OCI-LY1 (cell line): ENCODE measurements around the gene LRP5.
"Not testable (repeated sequence)": the region's sequence is repeated elsewhere in the genome, so short reads cannot be mapped to it uniquely, and the experiment has no call there.

Experiments used
- H2AFZ ChIP-seq: fragments of 200-600 bp; sonication (generic), shearing (Covaris generic); 2 replicates; pipeline ENCODE4 v1.6.0; 2014; ENCODE audit warnings: antibody characterized with exemption, mild to moderate bottlenecking, low read length
- H3F3A ChIP-seq: fragments of 200-600 bp; sonication (generic), shearing (Covaris generic); 2 replicates; pipeline ENCODE4 v1.6.0; 2014; ENCODE audit warnings: mild to moderate bottlenecking, antibody characterized with exemption, low read length, moderate library complexity; ENCODE audit not compliant: insufficient read depth
- H3K27ac ChIP-seq: fragments of 200-600 bp; sonication (generic); 2 replicates; pipeline ENCODE4 v1.5.1; 2014; ENCODE audit warnings: low read length, mixed run types, mild to moderate bottlenecking, low read depth; ENCODE audit not compliant: poor library complexity, severe bottlenecking
- H3K27me3 ChIP-seq: fragments of 200-600 bp; sonication (generic); 2 replicates; pipeline ENCODE4 v1.6.0; 2014; ENCODE audit warnings: antibody characterized with exemption, mild to moderate bottlenecking, low read length, moderate library complexity; ENCODE audit not compliant: insufficient read depth
- H3K36me3 ChIP-seq: fragments of 200-600 bp; sonication (generic); 2 replicates; pipeline ENCODE4 v1.6.1; 2014; ENCODE audit warnings: mild to moderate bottlenecking, antibody characterized with exemption, low read length, moderate library complexity, mixed read lengths; ENCODE audit not compliant: insufficient read depth
- H3K4me1 ChIP-seq: fragments of 200-600 bp; sonication (generic); 2 replicates; pipeline ENCODE4 v1.5.1; 2014; ENCODE audit warnings: mild to moderate bottlenecking, low read length, moderate library complexity; ENCODE audit not compliant: insufficient read depth, severe bottlenecking
- H3K4me2 ChIP-seq: fragments of 200-600 bp; sonication (generic), shearing (Covaris generic); 2 replicates; pipeline ENCODE4 v1.6.1; 2014; ENCODE audit warnings: low read length
- H3K4me3 ChIP-seq: fragments of 200-600 bp; sonication (generic); 2 replicates; pipeline ENCODE4 v1.5.1; 2014; ENCODE audit warnings: low read length, low read depth, mild to moderate bottlenecking, mixed read lengths; ENCODE audit not compliant: poor library complexity, severe bottlenecking
- H3K79me2 ChIP-seq: fragments of 200-600 bp; shearing (Covaris generic); 2 replicates; pipeline ENCODE4 v1.6.1; 2016; ENCODE audit warnings: mixed run types, low read length, mixed read lengths; ENCODE audit not compliant: insufficient read depth
- H3K9ac ChIP-seq: fragments of 200-600 bp; sonication (generic), shearing (Covaris generic); 2 replicates; pipeline ENCODE4 v1.6.1; 2014; ENCODE audit warnings: mild to moderate bottlenecking, low read length, mixed read lengths
- H3K9me2 ChIP-seq: fragments of 200-600 bp; sonication (generic), shearing (Covaris generic); 2 replicates; pipeline ENCODE4 v1.6.1; 2014; ENCODE audit warnings: low read depth, mild to moderate bottlenecking, low read length, mixed read lengths
- H3K9me3 ChIP-seq: fragments of 200-600 bp; shearing (Covaris generic); 2 replicates; pipeline ENCODE4 v1.6.1; 2014; ENCODE audit warnings: low read length, mixed read lengths
- H4K20me1 ChIP-seq: fragments of 200-600 bp; sonication (generic), shearing (Covaris generic); 2 replicates; pipeline ENCODE4 v1.6.0; 2016; ENCODE audit warnings: mild to moderate bottlenecking, low read length; ENCODE audit not compliant: insufficient read depth
- CTCF ChIP-seq: fragments of 200-600 bp; sonication (generic), shearing (Covaris generic); IDR thresholded peaks from 2 replicates; pipeline ENCODE4 v1.5.1; 2017; ENCODE audit warnings: mild to moderate bottlenecking, antibody characterized with exemption, low read length, moderate library complexity, mixed read lengths
- EZH2 ChIP-seq: fragments of 200-600 bp; sonication (generic), shearing (Covaris generic); IDR thresholded peaks from 2 replicates; pipeline ENCODE4 v1.8.0; 2017; ENCODE audit warnings: borderline replicate concordance, mixed run types, mild to moderate bottlenecking, antibody characterized with exemption, low read length, moderate library complexity, mixed read lengths

Gene LRP5

GRCh38 chr11:68471360-68472340, 159.3 kb downstream of the LRP5 start:
- Histone ChIP-seq H3K27ac (no peak overlapping the region), H3F3A (no peaks in the 10 kb centered on the region), H2AFZ (no peak overlapping the region), H3K4me3 (no peak overlapping the region), H3K4me2 (no peak overlapping the region), H3K9me2 (no peaks in the 10 kb centered on the region), H3K79me2 (peaks cover 85% of the 10 kb centered on the region), H3K36me3 (peaks cover 54% of the 10 kb centered on the region), H4K20me1 (peaks cover 5% of the 10 kb centered on the region; the same call in 1 of the 2 replicates), H3K4me1 (peaks cover 27% of the 10 kb centered on the region), H3K9ac (no peak overlapping the region), H3K27me3 (no peaks in the 10 kb centered on the region), H3K9me3 (peaks cover 10% of the 10 kb centered on the region; the same call in 1 of the 2 replicates)
- TF ChIP-seq CTCF (no peak), EZH2 (no peak)

GRCh38 chr11:68472778-68473177, 160.4 kb downstream of the LRP5 start:
- peaks cover 16% of the 10 kb centered on the region for H3K4me1 ChIP-seq

GRCh38 chr11:68473693-68474092, 161.3 kb downstream of the LRP5 start:
- Histone ChIP-seq H3K36me3 (peaks cover 64% of the 10 kb centered on the region), H3F3A (no peaks in the 10 kb centered on the region), H3K4me2 (no peak overlapping the region), H2AFZ (no peak overlapping the region), H3K9me2 (no peaks in the 10 kb centered on the region), H4K20me1 (peaks cover 5% of the 10 kb centered on the region; the same call in 1 of the 2 replicates), H3K4me3 (no peak overlapping the region), H3K4me1 (peaks cover 7% of the 10 kb centered on the region), H3K9me3 (peaks cover 13% of the 10 kb centered on the region; the same call in 1 of the 2 replicates), H3K27ac (no peak overlapping the region), H3K79me2 (peaks cover 86% of the 10 kb centered on the region), H3K9ac (no peak overlapping the region), H3K27me3 (no peaks in the 10 kb centered on the region)
- TF ChIP-seq CTCF (no peak), EZH2 (no peak)

More at GRCh38 chr11:68472778-68473177, 160.4 kb downstream of the LRP5 start:
- Histone ChIP-seq H3K36me3 (peaks cover 62% of the 10 kb centered on the region), H3K9me2 (no peaks in the 10 kb centered on the region), H3F3A (no peaks in the 10 kb centered on the region), H3K79me2 (peaks cover 86% of the 10 kb centered on the region), H3K9ac (no peak overlapping the region), H3K4me2 (no peak overlapping the region), H3K4me3 (no peak overlapping the region), H3K9me3 (peaks cover 13% of the 10 kb centered on the region; the same call in 1 of the 2 replicates), H2AFZ (no peak overlapping the region), H3K27me3 (no peaks in the 10 kb centered on the region), H4K20me1 (peaks cover 5% of the 10 kb centered on the region; the same call in 1 of the 2 replicates), H3K27ac (no peak overlapping the region)
- TF ChIP-seq CTCF (no peak), EZH2 (no peak)

- H3F3A ChIP-seq, H4K20me1 ChIP-seq, H3K9me2 ChIP-seq, H2AFZ ChIP-seq, H3K27me3 ChIP-seq, H3K4me3 ChIP-seq, H3K27ac ChIP-seq, H3K4me2 ChIP-seq, H3K4me1 ChIP-seq, H3K9ac ChIP-seq: not testable (repeated sequence)
- peaks cover 86% of the 10 kb centered on the region for H3K79me2 ChIP-seq
- H3K9me3 ChIP-seq: peaks cover 15% of the 10 kb centered on the region; the same call in 1 of the 2 replicates
- H3K36me3 ChIP-seq: peaks cover 63% of the 10 kb centered on the region
These were observed 163.2 kb downstream of the LRP5 start for GRCh38 chr11:68475626-68476025.
